Gastrocnemius medialis (tissue), 4 donors: ENCODE results near the gene TTLL10.

Experiments
- POLR2A ChIP-seq, 2 donors: fragments of 450-650 bp; IDR thresholded peaks; one replicate each; pipeline ENCODE4 v1.6.1; 2017; ENCODE audit warnings: antibody characterized with exemption in 2 of 2, mild to moderate bottlenecking in 2 of 2, moderate library complexity in 2 of 2
- TF ChIP-seq, protein P1 (sequence below), 5 experiments: fragments of 450-650 bp in 3 of 5; fragments of 200-600 bp in 2 of 5; sonication (generic) in 2 of 5; IDR thresholded peaks in 4 of 5; conservative IDR thresholded peaks in 1 of 5; 1 replicate in 4 of 5; 2 replicates in 1 of 5; pipeline ENCODE4 v1.5.1; 2016 to 2019; ENCODE audit warnings: antibody characterized with exemption in 5 of 5, mild to moderate bottlenecking in 3 of 5, moderate library complexity in 3 of 5

DNA sequence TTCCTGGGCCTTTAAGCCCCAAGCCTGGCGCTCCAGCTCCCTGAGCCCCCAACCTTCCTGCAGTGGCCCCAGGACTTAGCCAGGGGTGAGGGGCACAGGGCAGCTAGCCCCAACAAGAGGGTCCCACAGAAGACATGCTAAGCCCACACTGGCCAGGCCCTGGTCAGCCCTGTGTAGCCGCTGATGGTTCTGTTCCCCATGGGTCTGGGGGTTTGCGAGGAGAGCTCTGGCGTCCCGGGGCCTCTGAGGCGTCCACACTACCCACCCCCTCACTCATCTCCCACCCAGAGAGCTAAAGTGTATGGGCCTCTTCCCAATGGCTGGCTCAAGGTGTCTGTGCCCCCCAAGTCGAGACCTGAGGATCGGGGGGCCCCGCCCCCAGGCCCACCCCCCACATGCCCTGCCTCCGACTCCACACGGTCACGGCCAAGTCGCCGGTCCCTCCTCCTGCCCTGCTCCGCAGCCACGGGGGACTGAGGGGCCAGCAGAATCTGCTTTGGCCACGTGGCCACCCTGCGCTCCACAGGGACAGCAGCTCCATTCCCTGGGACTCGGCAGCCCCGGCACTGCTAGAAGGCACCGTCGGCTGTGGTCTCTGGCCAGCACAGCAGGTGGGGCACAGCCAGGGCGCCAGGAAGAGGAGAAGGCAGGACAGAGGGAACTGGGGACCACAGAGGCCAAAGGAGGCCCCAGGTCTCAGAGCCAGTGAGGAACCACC lies 24.9 kb downstream of the TTLL10 start:
- TF ChIP-seq, protein P1, sequence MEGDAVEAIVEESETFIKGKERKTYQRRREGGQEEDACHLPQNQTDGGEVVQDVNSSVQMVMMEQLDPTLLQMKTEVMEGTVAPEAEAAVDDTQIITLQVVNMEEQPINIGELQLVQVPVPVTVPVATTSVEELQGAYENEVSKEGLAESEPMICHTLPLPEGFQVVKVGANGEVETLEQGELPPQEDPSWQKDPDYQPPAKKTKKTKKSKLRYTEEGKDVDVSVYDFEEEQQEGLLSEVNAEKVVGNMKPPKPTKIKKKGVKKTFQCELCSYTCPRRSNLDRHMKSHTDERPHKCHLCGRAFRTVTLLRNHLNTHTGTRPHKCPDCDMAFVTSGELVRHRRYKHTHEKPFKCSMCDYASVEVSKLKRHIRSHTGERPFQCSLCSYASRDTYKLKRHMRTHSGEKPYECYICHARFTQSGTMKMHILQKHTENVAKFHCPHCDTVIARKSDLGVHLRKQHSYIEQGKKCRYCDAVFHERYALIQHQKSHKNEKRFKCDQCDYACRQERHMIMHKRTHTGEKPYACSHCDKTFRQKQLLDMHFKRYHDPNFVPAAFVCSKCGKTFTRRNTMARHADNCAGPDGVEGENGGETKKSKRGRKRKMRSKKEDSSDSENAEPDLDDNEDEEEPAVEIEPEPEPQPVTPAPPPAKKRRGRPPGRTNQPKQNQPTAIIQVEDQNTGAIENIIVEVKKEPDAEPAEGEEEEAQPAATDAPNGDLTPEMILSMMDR (IDR thresholded peaks at IDR 0.05 in 4 of 5, conservative IDR thresholded peaks at IDR 0.05 in 1 of 5), result no peak
- TF ChIP-seq POLR2A (IDR thresholded peaks at IDR 0.05), result no peak
